Measurements from ENCODE around the gene ADNP.
A peak's percentile ranks its signal among the peaks of the same experiment; 100 is the strongest.

The ADNP gene

DNA sequence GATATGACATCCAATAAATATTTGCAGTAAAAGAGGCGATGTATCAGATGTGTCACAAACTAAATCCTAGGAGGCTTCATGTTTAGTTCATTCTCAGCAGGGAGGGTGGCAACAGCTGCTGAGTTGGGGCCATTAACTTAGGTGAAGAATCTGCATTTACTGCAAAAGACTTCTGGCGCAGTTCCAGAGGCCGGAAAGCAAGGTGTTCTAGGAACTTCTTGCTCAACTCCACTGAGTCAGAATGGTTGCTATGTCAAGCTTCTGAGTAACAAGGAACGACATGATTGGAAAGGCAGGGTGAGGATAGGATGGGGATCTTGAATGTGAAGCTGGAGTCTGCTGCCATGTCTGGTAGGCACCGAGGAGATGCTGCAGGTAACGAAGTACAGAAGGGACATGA is 11.7 kb downstream of the ADNP start:
- WGBS (ENCODE audit: extremely low coverage, insufficient coverage, insufficient read length) = no CpG with 5 or more reads among the region's 6 CpGs

DNA sequence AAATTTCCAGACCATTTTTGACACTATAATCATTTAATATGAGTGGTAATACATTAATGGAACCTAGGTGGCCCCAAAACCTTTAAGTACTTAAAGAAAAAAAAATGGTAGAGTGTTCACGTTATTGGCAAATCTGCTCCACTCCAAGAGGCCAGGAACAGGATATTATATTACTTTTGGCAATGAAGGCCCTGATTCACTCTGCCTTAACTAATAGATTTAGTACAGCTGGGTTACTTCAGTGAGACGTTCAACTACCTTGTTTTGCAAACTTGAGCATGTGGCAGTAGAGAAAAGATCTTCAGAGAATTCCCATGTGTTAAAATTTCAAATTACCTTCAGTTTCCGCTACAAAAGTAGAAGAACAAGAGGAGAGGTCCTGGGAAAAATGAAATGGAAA is 12.8 kb downstream of the ADNP start:
- no peak overlapping the region for H4K8ac ChIP-seq (ENCODE audit: low read depth, low read length)
- H3K36me3 ChIP-seq (ENCODE audit: control insufficient read depth in 1 of 2, insufficient read depth in 2 of 2, low read length in 2 of 2) = peaks cover 4 to 15% of the 10 kb centered on the region in 2 experiments
- H4K12ac ChIP-seq (ENCODE audit: low read depth, low read length) = no peak overlapping the region
- WGBS (ENCODE audit: extremely low coverage, insufficient coverage, insufficient read length) = no CpG with 5 or more reads among the region's 3 CpGs
- no peaks in the 10 kb centered on the region for H3K27me3 ChIP-seq (ENCODE audit: insufficient read depth, low read length)
- H3K27ac ChIP-seq (ENCODE audit: low read depth, low read length) = no peak overlapping the region
- H3K79me1 ChIP-seq (ENCODE audit: low read length) = no peaks in the 10 kb centered on the region
- no peak overlapping the region for H2BK5ac ChIP-seq (ENCODE audit: low read depth, low read length, poor library complexity)
- H2AFZ ChIP-seq (ENCODE audit: insufficient read depth, low read length, poor library complexity) = no peak overlapping the region
- H3K9ac ChIP-seq (ENCODE audit: low read length) = no peak overlapping the region
- no peaks in the 10 kb centered on the region for H3K9me3 ChIP-seq (ENCODE audit: insufficient read depth, low read depth, low read length)
- no peak overlapping the region for H3K4me2 ChIP-seq (ENCODE audit: low read length)
- no peak overlapping the region for H4K91ac ChIP-seq (ENCODE audit: low read depth, low read length)
- no peak overlapping the region for H3K4me3 ChIP-seq (ENCODE audit: low read depth, low read length)
- peak overlapping the region; percentile 31 for H3K4ac ChIP-seq (ENCODE audit: low read depth, low read length)
- H2BK120ac ChIP-seq (ENCODE audit: insufficient read depth, low read length, poor library complexity) = no peak overlapping the region
- H3K4me1 ChIP-seq (ENCODE audit: control insufficient read depth in 1 of 2, insufficient read depth in 2 of 2, low read length in 2 of 2) = peaks cover 5 to 10% of the 10 kb centered on the region in 2 experiments
- H2BK12ac ChIP-seq (ENCODE audit: low read length) = no peak overlapping the region
- H3K18ac ChIP-seq (ENCODE audit: low read length) = no peak overlapping the region
- H3K23ac ChIP-seq (ENCODE audit: low read length) = no peak overlapping the region
- no peak overlapping the region for H2AK5ac ChIP-seq (ENCODE audit: low read length)
- H3K79me2 ChIP-seq (ENCODE audit: control insufficient read depth, insufficient read depth, low read length, poor library complexity) = peaks cover 18% of the 10 kb centered on the region
- H3K14ac ChIP-seq (ENCODE audit: low read length) = no peak overlapping the region
- no peak for DNase-seq

More for the DNA sequence above, 11.7 kb downstream of the ADNP start:
- no peaks in the 10 kb centered on the region for H3K27me3 ChIP-seq (ENCODE audit: insufficient read depth, low read length)
- DNase-seq = peak; percentile 84 to 94
- no peak overlapping the region for H3K23ac ChIP-seq (ENCODE audit: low read length)
- no peak overlapping the region for H4K8ac ChIP-seq (ENCODE audit: low read depth, low read length)
- no peak overlapping the region for H2BK12ac ChIP-seq (ENCODE audit: low read length)
- H3K9me3 ChIP-seq (ENCODE audit: insufficient read depth, low read depth, low read length) = no peaks in the 10 kb centered on the region
- H4K12ac ChIP-seq (ENCODE audit: low read depth, low read length) = no peak overlapping the region
- H2AK5ac ChIP-seq (ENCODE audit: low read length) = no peak overlapping the region
- no peak overlapping the region for H3K4me2 ChIP-seq (ENCODE audit: low read length)
- no peak overlapping the region for H2AFZ ChIP-seq (ENCODE audit: insufficient read depth, low read length, poor library complexity)
- H3K4me1 ChIP-seq (ENCODE audit: control insufficient read depth in 1 of 2, insufficient read depth in 2 of 2, low read length in 2 of 2) = peaks cover 7 to 10% of the 10 kb centered on the region in 2 experiments
- no peak overlapping the region for H2BK5ac ChIP-seq (ENCODE audit: low read depth, low read length, poor library complexity)
- no peak overlapping the region for H3K9ac ChIP-seq (ENCODE audit: low read length)
- no peak overlapping the region for H3K4me3 ChIP-seq (ENCODE audit: low read depth, low read length)
- no peak overlapping the region for H3K27ac ChIP-seq (ENCODE audit: low read depth, low read length)
- no peak overlapping the region for H2BK120ac ChIP-seq (ENCODE audit: insufficient read depth, low read length, poor library complexity)
- no peaks in the 10 kb centered on the region for H3K79me1 ChIP-seq (ENCODE audit: low read length)
- H4K91ac ChIP-seq (ENCODE audit: low read depth, low read length) = no peak overlapping the region
- H3K36me3 ChIP-seq (ENCODE audit: control insufficient read depth in 1 of 2, insufficient read depth in 2 of 2, low read length in 2 of 2) = peaks cover 7 to 13% of the 10 kb centered on the region in 2 experiments
- H3K14ac ChIP-seq (ENCODE audit: low read length) = no peak overlapping the region
- peaks cover 22% of the 10 kb centered on the region for H3K79me2 ChIP-seq (ENCODE audit: control insufficient read depth, insufficient read depth, low read length, poor library complexity)
- peak overlapping the region; percentile 95 for H3K4ac ChIP-seq (ENCODE audit: low read depth, low read length)
- H3K18ac ChIP-seq (ENCODE audit: low read length) = no peak overlapping the region

- H3K27me3 ChIP-seq (ENCODE audit: insufficient read depth, low read length) = no peaks in the 10 kb centered on the region
- H2BK12ac ChIP-seq (ENCODE audit: low read length) = no peak overlapping the region
- H2AFZ ChIP-seq (ENCODE audit: insufficient read depth, low read length, poor library complexity) = no peak overlapping the region
- H2AK5ac ChIP-seq (ENCODE audit: low read length) = no peak overlapping the region
- H3K36me3 ChIP-seq (ENCODE audit: control insufficient read depth in 1 of 2, insufficient read depth in 2 of 2, low read length in 2 of 2) = peaks cover 7 to 12% of the 10 kb centered on the region in 2 experiments
- no peaks in the 10 kb centered on the region for H3K79me1 ChIP-seq (ENCODE audit: low read length)
- no peaks in the 10 kb centered on the region for H3K9me3 ChIP-seq (ENCODE audit: insufficient read depth, low read depth, low read length)
- no peak overlapping the region for H4K91ac ChIP-seq (ENCODE audit: low read depth, low read length)
- DNase-seq = no peak
- H4K8ac ChIP-seq (ENCODE audit: low read depth, low read length) = no peak overlapping the region
- peak overlapping the region; percentile 90 for H3K4ac ChIP-seq (ENCODE audit: low read depth, low read length)
- H2BK5ac ChIP-seq (ENCODE audit: low read depth, low read length, poor library complexity) = no peak overlapping the region
- no peak overlapping the region for H3K27ac ChIP-seq (ENCODE audit: low read depth, low read length)
- no peak overlapping the region for H3K4me2 ChIP-seq (ENCODE audit: low read length)
- H3K18ac ChIP-seq (ENCODE audit: low read length) = no peak overlapping the region
- H3K9ac ChIP-seq (ENCODE audit: low read length) = no peak overlapping the region
- peaks cover 2 to 4% of the 10 kb centered on the region in 2 experiments for H3K4me1 ChIP-seq (ENCODE audit: control insufficient read depth in 1 of 2, insufficient read depth in 2 of 2, low read length in 2 of 2)
- no CpG with 5 or more reads among the region's 3 CpGs for WGBS (ENCODE audit: extremely low coverage, insufficient coverage, insufficient read length)
- no peak overlapping the region for H4K12ac ChIP-seq (ENCODE audit: low read depth, low read length)
- H3K23ac ChIP-seq (ENCODE audit: low read length) = no peak overlapping the region
- peaks cover 17% of the 10 kb centered on the region for H3K79me2 ChIP-seq (ENCODE audit: control insufficient read depth, insufficient read depth, low read length, poor library complexity)
- H2BK120ac ChIP-seq (ENCODE audit: insufficient read depth, low read length, poor library complexity) = no peak overlapping the region
- H3K14ac ChIP-seq (ENCODE audit: low read length) = no peak overlapping the region
- H3K4me3 ChIP-seq (ENCODE audit: low read depth, low read length) = no peak overlapping the region
These were observed 14.3 kb downstream of the ADNP start for GRCh38 chr20:50916934-50917333.

DNA sequence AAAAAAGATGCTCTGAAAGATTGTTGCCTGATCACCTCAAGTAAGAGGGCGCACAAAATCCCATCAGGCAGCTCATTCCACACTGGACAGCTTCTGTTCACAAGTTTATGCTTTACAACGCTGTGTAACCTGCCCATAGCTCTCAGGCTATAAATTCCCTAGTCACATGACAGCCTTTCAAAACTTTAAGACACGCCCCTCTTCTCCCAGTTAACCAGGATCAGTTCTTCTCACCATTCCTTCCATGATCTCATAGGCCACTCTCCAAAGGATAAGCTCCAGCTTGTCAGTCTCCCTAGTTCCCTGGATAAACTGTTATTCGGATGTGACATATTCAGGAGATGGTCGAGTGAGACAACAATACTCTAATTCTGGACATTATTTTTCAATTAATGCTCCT is 15.0 kb downstream of the ADNP start:
- Histone ChIP-seq H3K23ac (ENCODE audit: low read length) (no peak overlapping the region), H3K4me3 (ENCODE audit: low read depth, low read length) (no peak overlapping the region), H4K8ac (ENCODE audit: low read depth, low read length) (no peak overlapping the region), H3K36me3 (ENCODE audit: control insufficient read depth in 1 of 2, insufficient read depth in 2 of 2, low read length in 2 of 2) (peaks cover 7 to 12% of the 10 kb centered on the region in 2 experiments), H3K79me2 (ENCODE audit: control insufficient read depth, insufficient read depth, low read length, poor library complexity) (peaks cover 15% of the 10 kb centered on the region), H2BK5ac (ENCODE audit: low read depth, low read length, poor library complexity) (no peak overlapping the region), H2AFZ (ENCODE audit: insufficient read depth, low read length, poor library complexity) (no peak overlapping the region), H3K14ac (ENCODE audit: low read length) (no peak overlapping the region), H2BK12ac (ENCODE audit: low read length) (no peak overlapping the region), H2BK120ac (ENCODE audit: insufficient read depth, low read length, poor library complexity) (no peak overlapping the region), H3K79me1 (ENCODE audit: low read length) (no peaks in the 10 kb centered on the region), H3K18ac (ENCODE audit: low read length) (no peak overlapping the region), H3K4ac (ENCODE audit: low read depth, low read length) (peak overlapping the region; percentile 91), H4K91ac (ENCODE audit: low read depth, low read length) (no peak overlapping the region), H2AK5ac (ENCODE audit: low read length) (no peak overlapping the region), H3K27ac (ENCODE audit: low read depth, low read length) (no peak overlapping the region), H3K4me1 (ENCODE audit: control insufficient read depth in 1 of 2, insufficient read depth in 2 of 2, low read length in 2 of 2) (peaks cover 0 to 3% of the 10 kb centered on the region in 2 experiments), H3K4me2 (ENCODE audit: low read length) (no peak overlapping the region), H3K9me3 (ENCODE audit: insufficient read depth, low read depth, low read length) (no peaks in the 10 kb centered on the region), H3K9ac (ENCODE audit: low read length) (no peak overlapping the region), H4K12ac (ENCODE audit: low read depth, low read length) (no peak overlapping the region), H3K27me3 (ENCODE audit: insufficient read depth, low read length) (no peaks in the 10 kb centered on the region)
- WGBS (ENCODE audit: extremely low coverage, insufficient coverage, insufficient read length) = no CpG with 5 or more reads among the region's 5 CpGs
- peak; percentile 36 to 67 for DNase-seq

Data from trophoblast cell (in vitro differentiated cells and primary cell).